OCI-LY7 (cell line): ENCODE measurements around the gene L3MBTL1. TPM values are rescaled to one million over a fixed set of nuclear protein-coding genes. Genes with fewer than 3 reads are reported as not detected.
A peak's percentile ranks its signal among the peaks of the same experiment; 100 is the strongest.

ENCODE experiments used
- BruUV-seq: library from RNA; stranded (reverse); fragments of 400-500 nt; replicated peaks from 2 replicates; lab custom pipeline; 2021; lab: Mats Ljungman, UMichigan
- CTCF ChIA-PET: fragments of 300-600 bp; sonication (Branson Sonifier 250); formaldehyde crosslinking; loops from one replicate; lab custom pipeline; 2022; ENCODE audit warnings: antibody characterized with exemption; ENCODE audit not compliant: unreplicated experiment; lab: Charles Lee
- POLR2A ChIA-PET: fragments of 300-600 bp; sonication (Branson Sonifier 250); formaldehyde crosslinking; loops from one replicate; lab custom pipeline; 2022; ENCODE audit warnings: antibody characterized with exemption; lab: Charles Lee
- DNase-seq: peaks from one replicate; pipeline ENCODE4 v3.0.0-alpha.2; 2015; ENCODE audit warnings: low spot score
- H2AFZ ChIP-seq: fragments of 200-600 bp; sonication (generic), shearing (Covaris generic); 2 replicates; pipeline ENCODE4 v1.6.1; 2014; ENCODE audit warnings: mild to moderate bottlenecking, antibody characterized with exemption, low read length, moderate library complexity
- H3K27ac ChIP-seq: fragments of 200-600 bp; sonication (generic); 2 replicates; pipeline ENCODE4 v1.5.1; 2014; ENCODE audit warnings: mixed run types, low read depth, mild to moderate bottlenecking, moderate library complexity, low read length, inconsistent platforms; ENCODE audit not compliant: poor library complexity, severe bottlenecking
- H3K36me3 ChIP-seq: fragments of 200-600 bp; sonication (generic); 2 replicates; pipeline ENCODE4 v1.6.1; 2014; ENCODE audit warnings: mild to moderate bottlenecking, antibody characterized with exemption, low read length, moderate library complexity, mixed read lengths; ENCODE audit not compliant: insufficient read depth
- H3K4me1 ChIP-seq: fragments of 200-600 bp; sonication (generic); 2 replicates; pipeline ENCODE4 v1.5.1; 2014; ENCODE audit warnings: mild to moderate bottlenecking, low read length; ENCODE audit not compliant: insufficient read depth, poor library complexity, severe bottlenecking
- H3K4me2 ChIP-seq: fragments of 200-600 bp; sonication (generic); 2 replicates; pipeline ENCODE4 v1.6.1; 2014; ENCODE audit warnings: mild to moderate bottlenecking, low read length
- H3K4me3 ChIP-seq: fragments of 200-600 bp; sonication (generic); 2 replicates; pipeline ENCODE4 v1.5.1; 2014; ENCODE audit warnings: mild to moderate bottlenecking, low read depth, low read length; ENCODE audit not compliant: poor library complexity, severe bottlenecking
- H3K79me2 ChIP-seq: fragments of 200-600 bp; sonication (generic); 2 replicates; pipeline ENCODE4 v1.6.1; 2016; ENCODE audit warnings: low read depth, mild to moderate bottlenecking, low read length, moderate library complexity, mixed read lengths; ENCODE audit not compliant: insufficient read depth
- H3K9me2 ChIP-seq: fragments of 200-600 bp; sonication (generic); 2 replicates; pipeline ENCODE4 v1.6.1; 2016; ENCODE audit warnings: mild to moderate bottlenecking, low read length, mixed read lengths; ENCODE audit not compliant: insufficient read depth
- H3K9me3 ChIP-seq: fragments of 200-600 bp; sonication (generic); 2 replicates; pipeline ENCODE4 v1.6.1; 2014; ENCODE audit warnings: mild to moderate bottlenecking, mixed run types, low read length, mixed read lengths
- H4K20me1 ChIP-seq: fragments of 200-600 bp; sonication (generic); 2 replicates; pipeline ENCODE4 v1.6.1; 2014; ENCODE audit warnings: mild to moderate bottlenecking, antibody characterized with exemption, low read length, moderate library complexity, mixed read lengths; ENCODE audit not compliant: insufficient read depth
- CTCF ChIP-seq: fragments of 200-600 bp; sonication (generic); conservative IDR thresholded peaks from 2 replicates; pipeline ENCODE4 v1.5.1; 2014; ENCODE audit warnings: mild to moderate bottlenecking, antibody characterized with exemption, low read length, moderate library complexity, mixed read lengths
- EZH2phosphoT487 ChIP-seq: fragments of 200-600 bp; sonication (generic); IDR thresholded peaks from 2 replicates; pipeline ENCODE4 v1.6.1; 2018; ENCODE audit warnings: low read depth, borderline replicate concordance, mild to moderate bottlenecking, mixed run types, antibody characterized with exemption, low read length, moderate library complexity, mixed read lengths
- intact Hi-C: fragments of 100-400 bp; cut with micrococcal nuclease; formaldehyde crosslinking; loops from one replicate; pipeline ENCODE4 v1.10.0; 2022; ENCODE audit not compliant: unreplicated experiment
- total RNA-seq, 2 experiments: library from RNA; depleted of rRNA in 1 of 2; stranded (reverse); fragments of >200 nt in 1 of 2; shearing (Covaris generic) in 1 of 2; gene quantifications; 2 replicates each; pipeline ENCODE4 v1.2.3, GENCODE V29; 2014 to 2022

L3MBTL1 gene
- total RNA-seq, 2 experiments from 2014 or later: 22.4 to 27.8 TPM

- ChIA-PET POLR2A (interaction anchor here (0.6 kb wide), 1 partner anchor 58 kb away, joined by 6 read pairs; no protein-coding TSS in a partner anchor), CTCF (interaction anchor here (0.6 to 0.9 kb wide), 3 partner anchors 14 to 151 kb away, joined by 3 to 7 read pairs (median 3); no protein-coding TSS in a partner anchor)
- Histone ChIP-seq H3K27ac (no peak overlapping the region), H3K4me1 (no peaks in the 10 kb centered on the region), H2AFZ (no peak overlapping the region), H3K4me3 (no peak overlapping the region), H3K9me2 (no peaks in the 10 kb centered on the region), H3K4me2 (no peak overlapping the region), H3K36me3 (no peaks in the 10 kb centered on the region), H3K9me3 (no peaks in the 10 kb centered on the region), H3K79me2 (no peaks in the 10 kb centered on the region), H4K20me1 (no peaks in the 10 kb centered on the region)
- DNase-seq: no peak
- intact Hi-C loops: no loop called here
- TF ChIP-seq CTCF (no peak), EZH2phosphoT487 (no peak)
- no TSS peak for BruUV-seq
Observed at GRCh38 chr20:43559147-43559987, 51.9 kb downstream of the L3MBTL1 start.

- no peak overlapping the region for H3K27ac ChIP-seq
- TF ChIP-seq EZH2phosphoT487 (no peak), CTCF (no peak)
- no peaks in the 10 kb centered on the region for H3K4me1 ChIP-seq
- intact Hi-C loops: loop anchor here (10.0 kb wide), 1 partner anchor 134 kb away; no protein-coding TSS in a partner anchor
- H2AFZ ChIP-seq: no peak overlapping the region
- no peaks in the 10 kb centered on the region for H3K9me3 ChIP-seq
- BruUV-seq: no TSS peak
- H3K9me2 ChIP-seq: no peaks in the 10 kb centered on the region
- ChIA-PET CTCF (no interaction called here), POLR2A (interaction anchor here (0.7 to 1.4 kb wide), 2 partner anchors 8 to 1122 kb away, joined by 4 read pairs; no protein-coding TSS in a partner anchor)
- no peaks in the 10 kb centered on the region for H3K36me3 ChIP-seq
- H3K4me2 ChIP-seq: no peak overlapping the region
- H3K4me3 ChIP-seq: no peak overlapping the region
- no peaks in the 10 kb centered on the region for H4K20me1 ChIP-seq
- DNase-seq: no peak
- no peaks in the 10 kb centered on the region for H3K79me2 ChIP-seq
Observed at GRCh38 chr20:43560974-43561373, 53.5 kb downstream of the L3MBTL1 start.

GRCh38 chr20:43563429-43563828 is 55.9 kb downstream of the L3MBTL1 start:
- intact Hi-C loops: loop anchor here (10.0 kb wide), 1 partner anchor 131 kb away; no protein-coding TSS in a partner anchor
- CTCF ChIA-PET: interaction anchor here (0.6 kb wide), 1 partner anchor 27 kb away, joined by 7 read pairs; the partner anchor contains the start of gene IFT52
- DNase-seq: peak; percentile 36
- no peaks in the 10 kb centered on the region for H3K9me2 ChIP-seq
- no TSS peak for BruUV-seq
- POLR2A ChIA-PET: interaction anchor here (0.7 to 1.1 kb wide), 2 partner anchors 9 to 51 kb away, joined by 4 read pairs; no protein-coding TSS in a partner anchor
- no peaks in the 10 kb centered on the region for H3K9me3 ChIP-seq
- H3K4me1 ChIP-seq: no peaks in the 10 kb centered on the region
- H3K4me3 ChIP-seq: no peak overlapping the region
- H3K79me2 ChIP-seq: no peaks in the 10 kb centered on the region
- H2AFZ ChIP-seq: no peak overlapping the region
- H3K36me3 ChIP-seq: no peaks in the 10 kb centered on the region
- H3K4me2 ChIP-seq: no peak overlapping the region
- H3K27ac ChIP-seq: no peak overlapping the region
- no peaks in the 10 kb centered on the region for H4K20me1 ChIP-seq
- no peak for TF ChIP-seq EZH2phosphoT487
- peak; percentile 72 for TF ChIP-seq CTCF
